ENCODE results near the gene YBX1.
"Not testable (repeated sequence)": the region's sequence is repeated elsewhere in the genome, so short reads cannot be mapped to it uniquely, and the experiment has no call there.

The YBX1 gene

DNA sequence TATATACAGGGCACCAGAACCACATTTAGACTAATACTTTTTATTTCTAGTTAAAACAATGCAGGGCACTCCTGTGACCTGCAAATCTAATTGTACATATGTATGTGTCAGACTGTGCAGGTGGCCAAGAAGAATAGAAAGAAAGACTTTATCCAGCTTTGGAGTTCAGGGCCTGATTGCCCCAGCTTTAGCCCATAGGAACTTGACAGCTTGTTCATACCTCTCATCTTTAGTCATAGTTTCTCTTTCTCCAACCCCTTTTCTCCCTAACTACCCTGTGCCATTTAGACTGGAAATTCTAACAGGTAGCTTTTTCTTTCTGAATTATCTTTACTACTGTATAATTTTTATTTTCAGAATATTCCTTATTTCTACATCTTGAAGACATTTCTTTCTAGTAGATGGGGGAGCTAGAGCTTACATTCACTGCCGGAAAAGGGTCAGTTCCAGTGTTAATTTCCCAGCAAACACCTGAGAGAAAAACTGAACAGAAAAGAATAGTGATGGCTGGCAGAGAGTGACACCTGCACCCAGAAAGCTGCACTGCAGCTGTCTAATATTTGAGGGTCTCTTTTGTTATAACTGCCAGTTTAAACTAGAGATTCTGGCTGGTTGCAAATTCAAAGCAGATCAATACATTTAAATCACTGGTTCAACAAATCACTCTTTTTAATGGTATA is 8.4 kb downstream of the YBX1 start:
- no peak for DNase-seq

DNA sequence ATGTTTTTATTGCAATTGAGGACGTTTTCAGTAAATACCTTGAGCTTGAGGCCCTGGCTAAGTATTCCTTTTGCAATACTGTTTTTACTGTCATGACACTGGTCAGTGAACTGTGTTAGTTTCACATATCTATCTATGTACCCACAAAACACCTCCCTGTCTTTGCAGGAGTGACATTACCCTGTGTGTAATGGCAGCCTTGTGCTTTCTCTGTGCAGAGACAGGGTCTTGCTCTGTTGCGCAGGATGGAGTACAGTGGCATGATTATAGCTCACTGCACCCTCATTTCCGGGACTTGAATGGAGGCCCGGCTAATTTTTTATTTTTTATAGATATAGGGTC is 8.9 kb downstream of the YBX1 start:
- no peak for DNase-seq

GRCh38 chr1:42692461-42692860 is 10.2 kb downstream of the YBX1 start:
- no peak for DNase-seq

- DNase-seq, result no peak
Measured at GRCh38 chr1:42692911-42693310, 10.7 kb downstream of the YBX1 start.

DNA sequence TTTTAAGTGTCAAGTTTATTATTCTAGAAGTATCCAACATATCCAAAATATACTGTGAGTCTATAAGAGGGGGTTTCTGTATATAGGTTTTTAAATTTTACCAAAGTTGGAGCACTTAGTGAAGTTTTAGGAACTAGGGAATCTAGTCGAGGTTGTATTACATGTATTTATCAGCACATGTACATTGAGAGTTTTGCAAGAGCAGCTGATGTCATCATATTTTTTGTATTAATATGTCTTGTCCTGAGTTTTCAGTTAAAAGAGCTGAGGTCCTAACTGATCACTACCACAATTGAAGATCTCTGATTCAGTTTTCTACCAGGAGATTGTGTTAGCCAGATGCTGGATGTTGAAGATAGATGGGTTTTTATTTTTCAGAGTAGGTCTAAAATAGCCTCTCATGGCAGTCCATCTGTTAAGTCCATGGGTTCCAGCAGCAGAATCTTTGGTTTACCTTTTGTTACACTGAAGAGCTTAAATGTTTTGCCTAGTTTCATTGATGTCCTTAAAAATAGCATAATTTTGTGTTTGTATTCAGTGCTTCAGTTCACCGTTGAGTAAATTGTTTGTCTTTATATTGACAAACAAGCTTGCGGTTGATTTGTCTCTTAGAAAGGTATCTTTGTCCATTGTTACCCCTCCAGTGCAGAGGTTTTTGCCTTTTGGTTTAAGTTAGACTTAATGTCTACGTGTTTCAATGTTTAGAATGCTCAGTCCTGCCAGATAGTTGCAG is 16.0 kb downstream of the YBX1 start:
- DNase-seq, result no peak

DNA sequence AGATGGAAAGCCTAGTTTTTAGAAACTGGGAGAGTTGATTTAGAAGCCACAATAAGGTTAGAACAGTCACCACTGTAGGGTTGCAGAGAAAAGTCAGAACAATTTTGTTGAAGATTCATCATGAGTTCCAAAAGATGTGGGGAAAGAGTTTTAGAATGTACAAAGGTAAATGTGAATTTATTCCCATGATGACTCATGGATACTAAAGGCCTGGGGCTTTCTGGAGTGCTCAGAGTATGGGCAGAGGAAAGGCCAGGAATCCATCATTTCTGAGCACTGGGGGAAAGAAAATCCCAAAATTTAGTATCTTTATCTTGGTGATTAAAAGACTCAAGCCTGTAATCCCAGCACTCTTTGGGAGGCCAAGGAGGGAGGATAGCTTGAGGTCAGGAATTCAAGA is 17.8 kb downstream of the YBX1 start:
- no peak for DNase-seq

- no peak for DNase-seq
Measured at GRCh38 chr1:42703888-42704464, 21.8 kb downstream of the YBX1 start.

DNA sequence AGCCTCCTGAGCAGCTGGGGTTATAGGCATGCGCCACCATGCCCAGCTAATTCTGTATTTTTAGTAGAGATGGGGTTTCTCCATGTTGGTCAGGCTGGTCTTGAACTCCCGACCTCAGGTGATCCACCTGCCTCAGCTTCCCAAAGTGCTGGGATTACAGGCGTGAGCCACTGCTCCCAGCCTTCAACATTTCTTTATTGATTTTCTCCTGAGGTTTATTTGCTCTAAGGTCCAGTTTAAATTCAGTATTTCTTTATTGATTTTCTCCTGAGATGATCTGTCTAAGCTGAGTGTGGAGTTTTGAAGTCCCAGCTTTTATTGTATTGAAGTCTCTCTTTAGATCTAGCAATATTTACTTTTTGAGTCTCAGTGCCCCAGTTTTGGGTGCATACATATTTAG is 30.6 kb downstream of the YBX1 start:
- DNase-seq, result not testable (repeated sequence)

- DNase-seq, result no peak
Measured at GRCh38 chr1:42713293-42713692, 31.1 kb downstream of the YBX1 start.

DNA sequence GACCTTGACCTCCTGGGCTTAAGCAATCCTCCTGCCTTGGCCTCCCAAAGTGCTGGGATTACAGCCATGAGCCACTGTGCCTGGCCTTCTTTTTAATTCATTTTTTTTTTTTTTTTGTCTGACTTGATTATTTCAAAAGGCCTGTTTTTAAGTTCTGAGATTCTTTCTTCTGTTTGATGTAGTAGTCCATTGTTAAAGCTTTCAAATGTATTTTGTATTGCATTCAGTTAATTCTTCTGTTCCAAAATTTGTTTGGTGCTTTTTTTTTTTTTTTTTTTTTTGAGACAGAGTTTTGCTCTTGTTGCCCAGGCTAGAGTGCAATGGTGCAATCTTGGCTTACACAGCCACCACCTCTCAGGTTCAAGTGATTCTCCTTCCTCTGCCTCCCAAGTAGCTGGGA is 32.2 kb downstream of the YBX1 start:
- DNase-seq, result not testable (repeated sequence)

GRCh38 chr1:42720868-42721267 is 38.6 kb downstream of the YBX1 start:
- DNase-seq, result no peak

GRCh38 chr1:42721926-42722325 is 39.7 kb downstream of the YBX1 start:
- no peak for DNase-seq

DNA sequence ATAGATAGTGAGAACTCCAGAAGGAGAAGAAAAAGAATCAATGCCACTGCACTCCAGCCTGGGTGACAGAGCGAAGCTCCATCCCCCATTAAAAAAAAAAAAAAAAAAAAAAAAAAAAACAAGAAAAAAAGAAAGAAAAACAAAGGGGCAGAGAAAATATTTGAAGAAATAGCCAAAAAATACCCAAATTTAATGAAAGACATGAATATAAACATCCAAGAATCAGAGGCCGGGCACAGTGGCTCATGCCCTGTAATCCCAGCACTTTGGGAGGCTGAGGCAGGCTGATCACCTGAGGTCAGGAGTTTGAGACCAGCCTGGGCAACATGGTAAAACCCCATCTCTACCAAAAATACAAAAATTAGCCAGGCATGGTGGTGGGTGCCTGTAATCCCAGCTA is 40.2 kb downstream of the YBX1 start:
- DNase-seq, result not testable (repeated sequence)

GRCh38 chr1:42723511-42723910 is 41.3 kb downstream of the YBX1 start:
- DNase-seq, result no peak

DNA sequence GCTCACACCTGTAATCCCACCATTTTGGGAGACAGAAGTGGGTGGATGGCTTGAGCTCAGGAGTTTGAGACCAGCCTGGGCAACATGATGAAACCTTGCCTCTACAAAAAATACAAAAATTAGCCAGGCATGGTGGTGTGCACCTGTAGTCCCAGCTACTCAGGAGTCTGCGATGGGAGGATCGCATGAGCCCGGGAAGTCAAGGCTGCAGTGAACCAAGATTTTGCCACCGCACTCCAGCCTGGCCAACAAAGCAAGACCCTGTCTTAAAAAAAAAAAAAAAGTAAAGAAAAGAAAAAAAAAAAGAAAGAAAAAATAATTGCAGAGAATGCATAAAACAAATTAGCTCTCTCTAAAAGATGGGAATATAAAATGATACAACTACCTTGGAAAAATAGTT is 43.6 kb downstream of the YBX1 start:
- DNase-seq, result not testable (repeated sequence)

DNA sequence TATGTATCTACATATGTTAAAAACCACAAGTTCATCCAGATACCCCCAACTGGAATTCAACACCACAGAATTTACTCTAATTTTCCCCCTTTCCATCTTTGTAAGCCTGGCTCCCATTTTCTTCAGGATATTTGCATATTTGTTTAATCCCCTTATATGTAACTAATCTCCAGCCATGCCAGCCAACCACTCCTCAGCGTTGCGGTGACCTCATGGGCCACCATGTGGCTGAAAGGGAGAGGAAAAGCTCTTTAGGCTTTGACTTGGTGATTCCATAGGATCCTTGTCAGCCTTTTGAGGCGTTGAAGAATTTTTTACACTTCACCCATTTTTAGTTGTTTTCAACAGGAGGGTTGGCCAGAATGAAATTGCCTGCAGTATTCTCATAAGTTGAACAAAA is 47.8 kb downstream of the YBX1 start:
- DNase-seq, result no peak

GRCh38 chr1:42730988-42731387 is 48.8 kb downstream of the YBX1 start:
- peak; percentile 35 for DNase-seq

DNA sequence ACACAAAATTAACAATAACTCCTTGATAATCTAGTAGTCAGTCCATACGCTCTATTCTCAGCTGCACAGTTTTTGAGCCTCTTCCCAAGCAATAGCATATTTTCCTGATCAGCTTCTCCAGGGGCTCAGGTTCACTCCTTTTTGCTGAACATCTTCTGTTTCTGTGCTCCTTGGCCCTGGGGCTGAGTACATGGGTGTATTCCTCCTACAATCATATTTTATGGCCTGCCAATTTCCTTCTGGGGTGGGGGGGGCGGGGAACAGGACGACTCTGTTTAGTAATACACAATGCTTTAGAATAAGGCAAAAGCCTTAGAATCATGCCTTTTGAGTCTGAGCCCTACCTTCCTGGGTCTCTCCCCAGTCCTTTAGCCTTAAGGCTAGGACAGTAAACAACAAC is 49.4 kb downstream of the YBX1 start:
- no peak for DNase-seq

DNA sequence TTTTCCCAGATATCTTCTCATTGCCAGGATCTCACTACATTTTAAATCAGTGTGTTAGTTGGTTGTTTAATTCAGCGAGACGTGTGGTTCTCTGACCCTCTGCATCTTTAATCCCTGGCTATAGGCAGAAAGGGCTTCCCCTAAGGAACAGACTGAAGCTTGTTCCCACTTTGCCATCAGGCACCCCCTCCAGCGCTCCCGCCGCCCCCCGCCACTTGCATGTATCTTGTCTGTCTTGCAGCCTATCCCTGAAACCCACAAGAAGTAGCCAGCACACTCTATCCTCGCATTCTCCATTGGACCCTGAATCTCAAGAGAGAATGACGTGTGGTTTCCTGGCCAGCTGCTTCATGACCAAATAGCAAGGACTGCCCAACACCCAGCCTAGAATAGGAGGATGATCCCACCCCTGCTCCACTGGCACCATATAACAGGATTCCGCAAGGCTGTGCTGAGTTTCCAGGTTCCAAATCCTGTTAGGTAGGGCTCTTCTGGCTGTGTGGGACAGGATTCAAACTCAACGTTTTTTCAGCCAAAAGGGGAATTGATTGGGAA is 50.0 kb downstream of the YBX1 start:
- no peak for DNase-seq

DNA sequence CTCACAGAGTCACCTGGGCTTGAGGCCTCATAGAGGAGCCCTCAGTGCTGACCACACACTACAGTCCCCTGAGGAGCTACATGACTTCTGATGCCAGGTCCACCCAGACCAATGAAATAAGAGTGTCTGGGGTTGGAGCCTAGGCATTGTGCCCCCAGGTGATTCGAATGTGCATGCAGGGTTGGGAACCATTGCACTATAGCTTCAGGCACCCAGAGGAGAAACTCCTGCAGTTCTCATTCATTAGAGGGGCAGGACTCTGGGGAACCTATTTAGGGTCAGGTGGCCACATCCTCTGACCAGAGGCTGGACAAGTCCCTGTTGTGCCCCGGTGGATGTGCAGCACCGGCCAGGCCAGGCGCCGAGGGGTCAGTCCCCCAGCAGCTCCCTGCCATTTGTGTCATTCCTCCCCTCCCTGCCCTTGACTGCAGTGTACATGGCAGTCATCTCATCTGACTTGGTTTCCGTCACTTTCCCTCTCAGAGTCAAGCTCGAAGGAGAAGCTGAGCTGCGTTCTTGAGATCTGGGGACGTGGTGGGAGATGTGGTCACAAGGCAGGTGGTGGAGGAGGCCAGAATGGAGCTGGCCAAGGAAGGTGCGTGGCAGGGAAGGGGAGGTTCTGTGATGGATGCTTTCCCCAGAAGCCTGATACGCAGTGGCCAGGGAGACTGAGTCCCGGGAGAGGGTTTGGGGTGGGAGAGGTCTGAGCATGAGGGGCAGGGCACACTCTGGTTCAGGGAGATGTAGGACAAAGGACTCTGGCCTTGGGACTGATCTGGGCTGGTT is 51.4 kb downstream of the YBX1 start:
- no peak for DNase-seq

- no peak for DNase-seq
Measured at GRCh38 chr1:42734201-42735035, 52.2 kb downstream of the YBX1 start.

DNA sequence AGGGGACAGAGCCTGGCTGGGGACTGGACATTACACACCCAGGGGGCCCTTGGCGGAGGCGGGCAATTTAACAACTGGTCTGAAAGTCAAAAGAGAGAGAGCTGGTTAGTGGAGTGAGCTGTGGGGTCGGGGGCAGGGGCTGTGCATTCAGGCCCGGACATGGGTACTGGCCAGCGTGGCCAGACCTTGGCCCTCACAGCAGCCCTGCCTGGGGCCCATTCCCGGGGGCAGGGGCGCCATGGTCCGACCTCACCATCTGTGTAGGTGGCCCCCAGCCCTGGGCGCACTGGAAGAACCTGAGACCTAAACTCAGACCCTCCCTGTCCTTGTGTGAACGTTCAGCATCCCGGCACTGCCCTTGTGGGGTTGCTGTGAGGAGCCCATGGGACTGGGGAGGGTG is 52.8 kb downstream of the YBX1 start:
- no peak for DNase-seq

Data from stimulated activated CD4-positive, alpha-beta T cell treated with anti-CD3 and anti-CD28 coated beads, Interleukin-12 subunit alpha, Interleukin-12 subunit beta, amount 100 ng/mL, for 4 hours (primary cell).